ENCODE measurements around the gene CSF1R.

Gene CSF1R

GRCh38 chr5:150069672-150070627 lies 16.4 kb downstream of the CSF1R start:
- no peak for DNase-seq

- no peak for DNase-seq
Observed at GRCh38 chr5:150068961-150069645, 17.3 kb downstream of the CSF1R start.

DNA sequence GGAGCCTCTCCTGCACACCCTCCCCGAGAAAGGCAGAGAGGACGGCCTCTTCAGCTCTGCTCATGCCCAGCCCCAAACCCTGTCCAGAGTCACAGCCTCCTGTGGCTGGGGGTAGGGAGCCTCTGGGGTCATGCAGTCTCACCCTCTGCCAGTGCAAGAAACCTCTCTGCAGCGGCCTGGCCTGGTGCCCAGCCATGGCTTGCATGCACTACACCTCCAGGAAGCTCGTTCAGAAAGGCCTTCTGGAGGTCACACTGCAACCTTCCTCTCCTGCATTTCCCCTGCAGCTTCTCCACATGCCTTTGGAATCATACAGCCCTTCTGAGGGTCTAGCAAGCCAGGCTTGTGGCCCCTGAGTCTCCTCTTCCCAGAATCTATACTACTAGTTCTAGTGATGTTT lies 17.9 kb downstream of the CSF1R start:
- no peak for DNase-seq

- no peak for DNase-seq
Observed at GRCh38 chr5:150068071-150068470, 18.3 kb downstream of the CSF1R start.

- no peak for DNase-seq
Observed at GRCh38 chr5:150067405-150067960, 18.9 kb downstream of the CSF1R start.

DNA sequence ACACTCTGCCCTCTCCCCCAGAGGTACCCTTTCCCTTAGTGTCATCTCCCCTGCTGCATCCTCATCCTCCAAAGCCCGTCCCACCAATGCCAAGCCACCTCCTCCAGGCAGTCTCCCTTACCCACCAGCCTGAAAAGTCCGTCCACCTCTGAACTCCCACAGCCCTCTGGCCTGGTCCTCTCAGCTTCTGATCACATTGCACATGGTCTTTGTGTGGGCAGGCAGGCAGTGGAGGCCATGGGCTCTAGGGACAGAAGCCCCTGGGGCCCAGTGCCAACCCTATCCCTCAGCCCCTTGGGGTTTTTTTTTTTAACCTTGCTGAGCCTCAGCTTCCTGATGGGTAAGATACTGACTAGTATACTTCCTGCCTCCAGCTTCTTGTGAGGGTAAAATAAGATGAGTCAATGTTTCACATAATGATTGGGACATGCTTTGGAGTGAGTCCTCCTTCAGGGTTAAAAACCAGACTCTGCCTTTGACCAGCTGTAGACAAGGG lies 19.4 kb downstream of the CSF1R start:
- no peak for DNase-seq

DNA sequence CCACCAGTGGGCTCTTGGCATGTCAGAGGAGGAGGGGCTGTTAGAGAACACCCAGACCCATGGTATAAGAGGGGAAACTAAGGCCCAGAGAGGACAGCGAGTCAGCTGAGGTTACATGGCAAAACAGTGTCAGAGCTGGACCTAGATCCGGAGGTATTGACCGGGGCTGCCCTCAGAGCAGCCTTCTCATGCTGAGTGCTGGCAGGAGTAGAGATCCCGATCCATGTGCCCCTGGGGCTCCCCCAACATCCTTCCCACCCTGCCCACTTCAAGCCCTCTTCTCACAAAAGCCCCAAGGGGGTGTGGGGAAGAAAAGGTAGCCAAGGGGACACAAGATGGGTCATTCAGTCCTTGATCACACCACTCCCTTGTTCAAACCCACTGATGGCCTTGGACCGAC lies 19.9 kb downstream of the CSF1R start:
- no peak for DNase-seq

DNA sequence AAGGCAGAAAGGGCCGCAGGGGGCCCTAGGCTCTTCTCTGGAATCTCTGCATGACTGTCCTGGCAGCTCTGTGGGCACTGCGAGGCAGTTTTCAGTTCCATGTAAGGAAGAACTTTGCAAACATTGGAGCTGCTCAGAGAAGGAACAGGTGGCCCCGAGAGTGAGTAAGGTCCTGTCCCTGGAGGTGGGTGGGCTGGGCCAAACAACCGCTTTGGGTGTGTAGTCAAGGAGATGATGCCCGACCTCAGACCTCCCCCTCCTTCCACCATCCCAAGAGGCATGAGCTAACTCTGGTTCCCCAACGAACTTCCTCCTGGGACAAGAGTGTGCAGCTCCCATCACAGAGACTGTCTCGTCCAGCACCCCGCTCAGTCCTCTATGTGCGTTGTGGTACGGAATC lies 20.5 kb downstream of the CSF1R start:
- no peak for DNase-seq

DNA sequence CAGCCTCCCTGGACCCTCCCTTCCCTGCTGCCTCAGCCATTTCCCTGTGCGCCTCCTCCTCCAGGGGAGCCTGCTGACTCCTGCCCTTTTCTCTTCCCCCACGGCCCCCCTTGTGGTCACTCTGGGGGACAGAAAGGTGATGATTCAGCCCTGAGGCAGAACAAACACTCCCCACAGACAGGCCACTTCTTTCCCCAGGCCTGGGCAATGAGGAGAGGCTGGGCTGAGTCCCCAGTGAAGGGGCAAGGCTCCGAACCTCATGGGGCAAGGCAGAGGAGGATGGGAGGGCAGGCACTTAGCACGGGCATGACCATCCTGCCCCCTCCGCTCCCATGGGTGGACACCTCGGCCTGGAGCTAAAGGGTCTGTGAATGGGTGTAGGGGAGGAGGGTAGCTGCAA lies 21.0 kb downstream of the CSF1R start:
- no peak for DNase-seq

GRCh38 chr5:150064681-150065220 lies 21.6 kb downstream of the CSF1R start:
- DNase-seq, result no peak

GRCh38 chr5:150063638-150064037 lies 22.7 kb downstream of the CSF1R start:
- no peak for DNase-seq

GRCh38 chr5:150062216-150062922 lies 24.0 kb downstream of the CSF1R start:
- DNase-seq, result no peak

GRCh38 chr5:150061538-150061995 lies 24.8 kb downstream of the CSF1R start:
- no peak for DNase-seq

- no peak for DNase-seq
Observed at GRCh38 chr5:150060471-150060870, 25.9 kb downstream of the CSF1R start.

GRCh38 chr5:150059623-150060022 lies 26.7 kb downstream of the CSF1R start:
- DNase-seq, result no peak

DNA sequence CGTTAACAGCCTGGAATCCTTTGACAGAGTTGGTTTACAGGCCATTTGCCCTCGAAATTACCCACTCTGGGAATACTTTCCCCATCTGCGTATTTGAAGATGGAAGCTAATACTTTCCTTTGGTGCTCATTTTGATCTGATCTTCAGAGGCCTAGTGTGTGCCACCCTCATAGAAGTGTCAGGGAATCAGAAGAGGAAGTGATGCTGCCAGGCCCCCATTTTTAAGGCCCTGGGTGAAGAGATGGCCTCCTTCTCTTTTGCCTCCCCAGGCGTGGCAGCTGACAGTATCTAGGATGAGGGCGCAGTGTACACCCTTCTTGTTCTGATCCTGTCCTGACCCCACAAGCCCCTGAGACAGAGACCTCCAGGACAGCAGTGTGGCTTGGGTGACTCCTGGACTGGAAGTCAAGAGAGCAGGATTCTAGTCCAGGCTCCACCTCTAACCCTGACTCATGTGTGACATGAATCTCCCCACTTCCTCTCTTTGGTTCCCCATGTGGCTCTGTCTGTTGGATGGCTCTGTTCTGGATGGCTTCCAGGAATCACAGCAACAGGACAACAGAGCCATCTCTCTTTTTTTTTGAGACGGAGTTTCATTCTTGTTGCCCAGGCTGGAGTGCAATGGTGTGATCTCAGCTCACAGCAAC lies 27.8 kb downstream of the CSF1R start:
- DNase-seq, result no peak

DNA sequence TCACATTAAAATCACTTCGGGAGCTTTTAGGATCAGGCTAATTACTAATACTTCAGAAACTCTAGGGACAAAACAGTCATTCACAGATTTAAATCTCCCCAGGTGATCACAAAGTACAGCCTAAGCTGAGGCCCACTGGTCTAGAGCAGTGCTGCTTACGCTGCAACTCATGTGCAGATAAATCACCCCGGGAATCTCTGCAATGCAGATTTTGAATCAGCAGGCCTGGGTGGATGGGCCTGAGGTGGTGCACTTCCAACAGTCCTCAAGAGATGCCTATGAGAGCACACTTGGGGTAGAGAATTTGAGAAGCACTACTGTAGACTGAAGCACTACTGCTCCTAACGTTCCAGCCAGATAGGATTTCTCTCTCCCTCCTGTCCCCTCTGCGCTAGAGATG lies 28.4 kb downstream of the CSF1R start:
- no peak for DNase-seq

GRCh38 chr5:150057511-150057910 lies 28.8 kb downstream of the CSF1R start:
- no peak for DNase-seq

GRCh38 chr5:150057052-150057451 lies 29.3 kb downstream of the CSF1R start:
- DNase-seq, result no peak

DNA sequence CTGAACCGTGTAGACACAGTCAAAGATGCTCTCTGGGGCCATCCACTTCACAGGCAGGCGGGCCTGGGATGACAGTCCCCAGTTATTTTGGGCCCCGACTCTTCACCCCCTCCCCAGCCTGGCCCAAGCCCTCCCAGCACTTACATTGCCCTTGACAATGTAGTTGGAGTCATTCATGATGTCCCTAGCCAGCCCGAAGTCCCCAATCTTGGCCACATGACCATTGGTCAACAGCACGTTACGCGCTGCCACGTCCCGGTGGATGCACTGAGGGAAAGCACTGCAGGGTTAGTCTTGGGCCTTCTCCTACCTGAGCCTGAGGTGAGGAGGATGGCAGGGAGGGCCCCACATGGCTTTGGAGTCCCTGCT lies 30.3 kb downstream of the CSF1R start:
- DNase-seq, result no peak

GRCh38 chr5:150055326-150056074 lies 30.9 kb downstream of the CSF1R start:
- DNase-seq, result no peak
